ENCODE measurements around the gene F11R. TPM values are rescaled to one million over a fixed set of nuclear protein-coding genes. Genes with fewer than 3 reads are reported as not detected.
A peak's percentile ranks its signal among the peaks of the same experiment; 100 is the strongest.

Gene F11R
- total and polyA plus RNA-seq, 10 of the 15 experiments (the other 5 are each of a cell fraction or from before 2014, with no cell fraction given): 15.3 to 80.9 (median 24.3) TPM

DNA sequence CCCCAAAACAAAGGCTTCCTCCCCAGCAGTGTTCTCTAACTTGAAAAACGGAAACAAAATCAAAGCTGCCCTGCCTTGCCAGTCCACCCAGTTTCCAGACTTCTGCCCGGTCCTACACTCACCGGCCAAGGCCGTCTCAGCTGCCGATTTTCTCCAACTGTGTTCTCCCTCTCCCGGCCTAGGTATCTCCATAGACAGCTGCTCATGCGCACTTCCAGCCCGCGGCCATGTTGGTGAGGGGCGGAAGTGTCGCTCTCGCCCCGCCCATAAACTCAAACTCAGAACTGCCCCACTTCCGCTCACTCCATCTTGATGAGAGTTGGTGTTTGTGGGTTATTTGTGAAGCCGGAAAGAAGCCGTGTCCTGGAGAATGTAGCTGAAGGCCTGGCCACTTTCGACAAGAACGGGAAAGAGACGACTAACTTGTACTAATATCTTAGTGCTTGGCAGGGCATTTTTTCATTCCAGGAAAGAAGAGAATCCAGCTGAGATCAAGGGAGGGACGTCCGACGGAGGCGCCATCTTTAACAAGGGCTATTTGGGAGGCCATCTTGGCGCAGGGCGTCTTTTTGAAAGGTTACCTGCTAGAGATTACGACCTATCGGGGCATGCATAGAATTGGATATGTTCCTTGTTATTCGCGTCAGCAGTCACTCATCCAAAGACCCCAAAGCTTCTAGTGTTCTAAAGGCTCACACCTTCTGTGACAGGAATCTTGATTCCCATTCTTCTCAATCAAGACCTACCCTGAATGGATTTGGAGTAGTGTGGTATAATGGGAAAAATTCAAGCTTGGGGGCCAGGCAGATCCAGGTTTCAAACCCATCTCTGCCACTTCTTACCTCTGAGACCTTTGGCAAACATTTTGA is 25.0 kb upstream of the F11R start, which contains the start of gene USF1:
USF1 (minus strand) TSS at position 242 of the 869 bp plus-strand sequence. CDS start 2,702 bp downstream, outside the sequence.
- FAIRE-seq: peak; percentile 96
- peak within 1 kb of the TSS; percentile 91 for H2AFZ ChIP-seq (ENCODE audit: control insufficient read depth, low read depth, low read length)
- RAD21 ChIA-PET (ENCODE audit: unreplicated experiment): interaction anchor here (0.6 to 4.8 kb wide), 17 partner anchors 13 to 279 kb away, joined by 3 to 107 read pairs (median 5); partner anchors contain the start of genes ARHGAP30, DEDD, F11R and ITLN2
- H3K4me1 ChIP-seq (ENCODE audit: control insufficient read depth, insufficient read depth, low read length): peaks cover 15% of the 10 kb centered on the region
- H3K9me3 ChIP-seq (replicated peaks; ENCODE audit: control insufficient read depth, insufficient read depth, low read length): no peaks in the 10 kb centered on the region
- H3K27me3 ChIP-seq (replicated peaks in 1 of 2; ENCODE audit: control insufficient read depth in 2 of 2, insufficient read depth in 2 of 2, low read length in 1 of 2): no peaks in the 10 kb centered on the region
- peaks cover 16 to 22% of the 10 kb centered on the region in 2 experiments for H3K36me3 ChIP-seq (ENCODE audit: control insufficient read depth in 2 of 2, insufficient read depth in 2 of 2, low read length in 1 of 2)
- peak within 1 kb of the TSS; percentile 91 for H3K4me2 ChIP-seq (ENCODE audit: control insufficient read depth, insufficient read depth)
- SMC1A ChIA-PET (ENCODE audit: uncharacterized antibody, unreplicated experiment): interaction anchor here (0.5 to 7.5 kb wide), 18 partner anchors 9 to 511 kb away, joined by 3 to 134 read pairs (median 4); partner anchors contain the start of genes ARHGAP30, DEDD, F11R and KLHDC9
- H3K4me3 ChIP-seq: peak within 1 kb of the TSS; percentile 90
- peak; percentile 92 for DNase-seq (ENCODE audit: low read depth, low spot score)
- peak within 1 kb of the TSS; percentile 100 for H3K27ac ChIP-seq (ENCODE audit: control insufficient read depth, insufficient read depth)
- intact Hi-C loops (cut with micrococcal nuclease; ENCODE audit: unreplicated experiment): loop anchor here (1.0 to 5.0 kb wide), 4 partner anchors 22 to 71 kb away; partner anchors contain the start of genes NIT1 and PFDN2
- TSS peak; percentile 97 for BruUV-seq (replicated peaks)
- CTCF ChIA-PET: interaction anchor here (0.7 to 11.1 kb wide), 20 partner anchors 9 to 119 kb away, joined by 3 to 181 read pairs (median 6); partner anchors contain the start of genes ARHGAP30, F11R, KLHDC9 and PPOX
- peak within 1 kb of the TSS; percentile 95 for H3K9ac ChIP-seq (ENCODE audit: control insufficient read depth, insufficient read depth, low read length)
- peak; percentile 86 for ATAC-seq
- under 1% methylated on average over 29 of the region's 29 CpGs for WGBS (ENCODE audit: insufficient coverage, insufficient replicate concordance, low lambda C conversion rate, missing lambda C conversion rate)
- no peaks in the 10 kb centered on the region for H4K20me1 ChIP-seq (ENCODE audit: control insufficient read depth, insufficient read depth)
- peaks cover 22% of the 10 kb centered on the region for H3K79me2 ChIP-seq (ENCODE audit: control insufficient read depth, insufficient read depth, low read length)
- in situ Hi-C loops (cut with MboI): no loop called here
- POLR2A ChIA-PET: interaction anchor here (0.7 to 5.2 kb wide), 17 partner anchors 12 to 334 kb away, joined by 3 to 139 read pairs (median 4); partner anchors contain the start of genes ARHGAP30, DEDD, F11R and KLHDC9
- TF ChIP-seq NR2C1 (IDR thresholded peaks at IDR 0.05) (peak; percentile 83), IKZF1 (conservative IDR thresholded peaks at IDR 0.05) (peak; percentile 39; the same call in 1 of the 2 replicates), POLR2AphosphoS2 (IDR thresholded peaks at IDR 0.05; ENCODE audit: low read depth, low read length) (peak; percentile 95), IRF3 (IDR thresholded peaks at IDR 0.05) (no peak), MLLT1 (IDR thresholded peaks at IDR 0.05) (peak; percentile 94)
- TF ChIP-seq, protein P1, sequence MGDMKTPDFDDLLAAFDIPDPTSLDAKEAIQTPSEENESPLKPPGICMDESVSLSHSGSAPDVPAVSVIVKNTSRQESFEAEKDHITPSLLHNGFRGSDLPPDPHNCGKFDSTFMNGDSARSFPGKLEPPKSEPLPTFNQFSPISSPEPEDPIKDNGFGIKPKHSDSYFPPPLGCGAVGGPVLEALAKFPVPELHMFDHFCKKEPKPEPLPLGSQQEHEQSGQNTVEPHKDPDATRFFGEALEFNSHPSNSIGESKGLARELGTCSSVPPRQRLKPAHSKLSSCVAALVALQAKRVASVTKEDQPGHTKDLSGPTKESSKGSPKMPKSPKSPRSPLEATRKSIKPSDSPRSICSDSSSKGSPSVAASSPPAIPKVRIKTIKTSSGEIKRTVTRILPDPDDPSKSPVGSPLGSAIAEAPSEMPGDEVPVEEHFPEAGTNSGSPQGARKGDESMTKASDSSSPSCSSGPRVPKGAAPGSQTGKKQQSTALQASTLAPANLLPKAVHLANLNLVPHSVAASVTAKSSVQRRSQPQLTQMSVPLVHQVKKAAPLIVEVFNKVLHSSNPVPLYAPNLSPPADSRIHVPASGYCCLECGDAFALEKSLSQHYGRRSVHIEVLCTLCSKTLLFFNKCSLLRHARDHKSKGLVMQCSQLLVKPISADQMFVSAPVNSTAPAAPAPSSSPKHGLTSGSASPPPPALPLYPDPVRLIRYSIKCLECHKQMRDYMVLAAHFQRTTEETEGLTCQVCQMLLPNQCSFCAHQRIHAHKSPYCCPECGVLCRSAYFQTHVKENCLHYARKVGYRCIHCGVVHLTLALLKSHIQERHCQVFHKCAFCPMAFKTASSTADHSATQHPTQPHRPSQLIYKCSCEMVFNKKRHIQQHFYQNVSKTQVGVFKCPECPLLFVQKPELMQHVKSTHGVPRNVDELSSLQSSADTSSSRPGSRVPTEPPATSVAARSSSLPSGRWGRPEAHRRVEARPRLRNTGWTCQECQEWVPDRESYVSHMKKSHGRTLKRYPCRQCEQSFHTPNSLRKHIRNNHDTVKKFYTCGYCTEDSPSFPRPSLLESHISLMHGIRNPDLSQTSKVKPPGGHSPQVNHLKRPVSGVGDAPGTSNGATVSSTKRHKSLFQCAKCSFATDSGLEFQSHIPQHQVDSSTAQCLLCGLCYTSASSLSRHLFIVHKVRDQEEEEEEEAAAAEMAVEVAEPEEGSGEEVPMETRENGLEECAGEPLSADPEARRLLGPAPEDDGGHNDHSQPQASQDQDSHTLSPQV (IDR thresholded peaks at IDR 0.05): peak; percentile 50; the same call in 1 of the 2 replicates
- TF ChIP-seq, protein P2, sequence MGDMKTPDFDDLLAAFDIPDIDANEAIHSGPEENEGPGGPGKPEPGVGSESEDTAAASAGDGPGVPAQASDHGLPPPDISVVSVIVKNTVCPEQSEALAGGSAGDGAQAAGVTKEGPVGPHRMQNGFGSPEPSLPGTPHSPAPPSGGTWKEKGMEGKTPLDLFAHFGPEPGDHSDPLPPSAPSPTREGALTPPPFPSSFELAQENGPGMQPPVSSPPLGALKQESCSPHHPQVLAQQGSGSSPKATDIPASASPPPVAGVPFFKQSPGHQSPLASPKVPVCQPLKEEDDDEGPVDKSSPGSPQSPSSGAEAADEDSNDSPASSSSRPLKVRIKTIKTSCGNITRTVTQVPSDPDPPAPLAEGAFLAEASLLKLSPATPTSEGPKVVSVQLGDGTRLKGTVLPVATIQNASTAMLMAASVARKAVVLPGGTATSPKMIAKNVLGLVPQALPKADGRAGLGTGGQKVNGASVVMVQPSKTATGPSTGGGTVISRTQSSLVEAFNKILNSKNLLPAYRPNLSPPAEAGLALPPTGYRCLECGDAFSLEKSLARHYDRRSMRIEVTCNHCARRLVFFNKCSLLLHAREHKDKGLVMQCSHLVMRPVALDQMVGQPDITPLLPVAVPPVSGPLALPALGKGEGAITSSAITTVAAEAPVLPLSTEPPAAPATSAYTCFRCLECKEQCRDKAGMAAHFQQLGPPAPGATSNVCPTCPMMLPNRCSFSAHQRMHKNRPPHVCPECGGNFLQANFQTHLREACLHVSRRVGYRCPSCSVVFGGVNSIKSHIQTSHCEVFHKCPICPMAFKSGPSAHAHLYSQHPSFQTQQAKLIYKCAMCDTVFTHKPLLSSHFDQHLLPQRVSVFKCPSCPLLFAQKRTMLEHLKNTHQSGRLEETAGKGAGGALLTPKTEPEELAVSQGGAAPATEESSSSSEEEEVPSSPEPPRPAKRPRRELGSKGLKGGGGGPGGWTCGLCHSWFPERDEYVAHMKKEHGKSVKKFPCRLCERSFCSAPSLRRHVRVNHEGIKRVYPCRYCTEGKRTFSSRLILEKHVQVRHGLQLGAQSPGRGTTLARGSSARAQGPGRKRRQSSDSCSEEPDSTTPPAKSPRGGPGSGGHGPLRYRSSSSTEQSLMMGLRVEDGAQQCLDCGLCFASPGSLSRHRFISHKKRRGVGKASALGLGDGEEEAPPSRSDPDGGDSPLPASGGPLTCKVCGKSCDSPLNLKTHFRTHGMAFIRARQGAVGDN (IDR thresholded peaks at IDR 0.05): 0 out of 2 replicates have a peak, but pooled peaks have one; percentile 49

Data from GM12878 (cell line).